Spleen (tissue), 11 donors: ENCODE data around the gene CSF2. TPM values are rescaled to one million over a fixed set of nuclear protein-coding genes. Genes with fewer than 3 reads are reported as not detected.
A peak's percentile ranks its signal among the peaks of the same experiment; 100 is the strongest.

Experiments used
- DNase-seq: peaks from one replicate; pipeline ENCODE4 v3.0.0-alpha.2; 2020
- H3K27ac ChIP-seq, 8 donors: fragments of 200-600 bp; sonication (generic) in 7 of 8; 1 replicate in 4 of 8; 2 replicates in 4 of 8; pipeline versions ENCODE4 v1.5.0 to v1.8.0; 2016 to 2021; ENCODE audit warnings: inconsistent platforms in 4 of 8, mild to moderate bottlenecking in 4 of 8, moderate library complexity in 1 of 8
- H3K27me3 ChIP-seq, 7 donors: fragments of 200-600 bp; sonication (generic) in 6 of 7; replicated peaks in 1 of 7; 1 replicate in 4 of 7; 2 replicates in 3 of 7; pipeline versions ENCODE4 v1.5.0 to v1.8.0; 2016 to 2021; ENCODE audit warnings: inconsistent platforms in 3 of 7, mild to moderate bottlenecking in 1 of 7
- H3K36me3 ChIP-seq, 6 donors: fragments of 200-600 bp; sonication (generic) in 5 of 6; 1 replicate in 4 of 6; 2 replicates in 2 of 6; pipeline versions ENCODE4 v1.5.0 to v1.8.0; 2016 to 2021; ENCODE audit warnings: inconsistent platforms in 2 of 6
- H3K4me1 ChIP-seq, 6 donors: fragments of 200-600 bp; sonication (generic) in 5 of 6; 1 replicate in 3 of 6; 2 replicates in 3 of 6; pipeline versions ENCODE4 v1.5.0 to v1.8.0; 2016 to 2021; ENCODE audit warnings: inconsistent platforms in 3 of 6
- H3K4me3 ChIP-seq, 8 donors: fragments of 200-600 bp; sonication (generic) in 7 of 8; 1 replicate in 4 of 8; 2 replicates in 4 of 8; pipeline versions ENCODE4 v1.5.0 to v1.8.0; 2016 to 2021; ENCODE audit warnings: inconsistent platforms in 4 of 8, mild to moderate bottlenecking in 4 of 8, moderate library complexity in 2 of 8
- H3K9me3 ChIP-seq, 8 donors: fragments of 200-600 bp; sonication (generic) in 7 of 8; 1 replicate in 4 of 8; 2 replicates in 4 of 8; pipeline versions ENCODE4 v1.5.0 to v1.8.0; 2016 to 2021; ENCODE audit warnings: inconsistent platforms in 4 of 8
- CTCF ChIP-seq, 11 experiments: fragments of 200-600 bp in 7 of 11; fragments of 450-650 bp in 4 of 11; sonication (generic) in 4 of 11; IDR thresholded peaks in 8 of 11; conservative IDR thresholded peaks in 3 of 11; 1 replicate in 7 of 11; 2 replicates in 4 of 11; pipeline versions ENCODE4 v1.4.0 to v1.8.0; 2016 to 2021; ENCODE audit warnings: antibody characterized with exemption in 11 of 11, inconsistent platforms in 4 of 11, mild to moderate bottlenecking in 1 of 11
- POLR2A ChIP-seq, 3 donors: fragments of 450-650 bp; IDR thresholded peaks; one replicate each; pipeline ENCODE4 v1.5.1; 2017; ENCODE audit warnings: antibody characterized with exemption in 3 of 3, mild to moderate bottlenecking in 1 of 3
- POLR2AphosphoS5 ChIP-seq, 3 donors: sonication (generic); formaldehyde crosslinking; IDR thresholded peaks; one replicate each; pipeline ENCODE4 v1.5.1; 2017; ENCODE audit warnings: antibody characterized with exemption in 3 of 3
- WGBS, 5 donors: extraction: QIAGEN DNeasy Blood & Tissue Kit in 3 of 5; methylation state at CpG; one replicate each; pipeline versions ENCODE4 v1.1.5 to v1.1.7; 2013 to 2018; 5-methylcytosine and 5-hydroxymethylcytosine counted together
- intact Hi-C: fragments of 100-400 bp; cut with DNase I; formaldehyde crosslinking; loops from one replicate; pipeline ENCODE4 v1.15.0; 2023; ENCODE audit warnings: low total_unique reads
- polyA plus RNA-seq, 3 donors: library from polyadenylated mRNA; stranded (reverse); fragments of 200-250 nt; gene quantifications; one replicate each; pipeline ENCODE4 v1.2.1, GENCODE V29; 2013
- total RNA-seq, 7 donors: library from RNA; depleted of rRNA in 3 of 7; stranded (reverse); fragments of >200 nt in 3 of 7; fragmentation: NEBNext Ultra II Directional in 4 of 7; extraction: Animal tissue kit (Norgen Biotek cat#: 25700) in 4 of 7; gene quantifications; one replicate each; pipeline versions ENCODE4 v1.1.0 to v1.2.1, GENCODE V29; 2016 to 2021
- donor health status: healthy with polysubstance abuse.
- donor health status: DM: no; HTN: no; CAD: no; lungs with moderate emphysema.
- donor health status: DM: no; HTN: no; CAD: no.
- donor health status: Bipolar disorder and iron deficiency.
- donor health status: healthy.
- donor health status: DM: no; HTN: no; CAD: no.
- donor health status: DM: yes; HTN: yes; CAD: no.

CSF2 gene
- total and polyA plus RNA-seq, 10 donors, result not detected

GRCh38 chr5:132064140-132064539 lies 9.4 kb upstream of the CSF2 start:
- TF ChIP-seq CTCF (IDR thresholded peaks at IDR 0.05 in 8 of 11, conservative IDR thresholded peaks at IDR 0.05 in 3 of 11) (no peak), POLR2AphosphoS5 (IDR thresholded peaks at IDR 0.05) (no peak), POLR2A (IDR thresholded peaks at IDR 0.05) (no peak)
- peaks cover 0 to 4% (median 0%) of the 10 kb centered on the region in 7 donors for H3K27me3 ChIP-seq
- intact Hi-C loops, result no loop called here
- 64 to 87% (median 77%) methylated on average over 3 to 5 of the region's 5 CpGs for WGBS, 5 donors
- DNase-seq, result peak; percentile 63
- no peaks in the 10 kb centered on the region for H3K9me3 ChIP-seq
- H3K36me3 ChIP-seq, result no peaks in the 10 kb centered on the region
- no peak overlapping the region for H3K27ac ChIP-seq
- H3K4me3 ChIP-seq, result no peak overlapping the region
- H3K4me1 ChIP-seq, result peaks cover 0 to 17% (median 5%) of the 10 kb centered on the region in 6 donors

- Histone ChIP-seq H3K36me3 (no peaks in the 10 kb centered on the region), H3K27me3 (peaks cover 0 to 4% (median 0%) of the 10 kb centered on the region in 7 donors), H3K4me1 (peaks cover 0 to 17% (median 5%) of the 10 kb centered on the region in 6 donors), H3K27ac (no peak overlapping the region), H3K4me3 (no peak overlapping the region), H3K9me3 (no peaks in the 10 kb centered on the region)
- intact Hi-C loops, result no loop called here
- peak; percentile 67 to 93 (median 85) for TF ChIP-seq CTCF (IDR thresholded peaks at IDR 0.05 in 8 of 11, conservative IDR thresholded peaks at IDR 0.05 in 3 of 11)
- no peak for TF ChIP-seq POLR2A (IDR thresholded peaks at IDR 0.05)
- 64 to 85% (median 74%) methylated on average over 5 to 11 of the region's 11 CpGs for WGBS, 5 donors
- DNase-seq, result peak; percentile 87
Observed at GRCh38 chr5:132064738-132065331, 8.8 kb upstream of the CSF2 start.

GRCh38 chr5:132065351-132065937 lies 8.1 kb upstream of the CSF2 start:
- Histone ChIP-seq H3K4me1 (peaks cover 0 to 17% (median 5%) of the 10 kb centered on the region in 6 donors), H3K4me3 (no peak overlapping the region), H3K27me3 (peaks cover 0 to 4% (median 0%) of the 10 kb centered on the region in 7 donors), H3K36me3 (no peaks in the 10 kb centered on the region), H3K27ac (no peak overlapping the region), H3K9me3 (no peaks in the 10 kb centered on the region)
- 45 to 60% (median 55%) methylated on average over 4 of the region's 4 CpGs for WGBS, 5 donors
- peak; percentile 83 for DNase-seq
- TF ChIP-seq POLR2AphosphoS5 (IDR thresholded peaks at IDR 0.05) (no peak), CTCF (IDR thresholded peaks at IDR 0.05 in 8 of 11, conservative IDR thresholded peaks at IDR 0.05 in 3 of 11) (peak in 10 of 11 experiments; percentile 11 to 58 (median 50)), POLR2A (IDR thresholded peaks at IDR 0.05) (no peak)
- intact Hi-C loops, result no loop called here

GRCh38 chr5:132065951-132066701 lies 7.5 kb upstream of the CSF2 start:
- no peaks in the 10 kb centered on the region for H3K9me3 ChIP-seq
- peak; percentile 76 for DNase-seq
- no peak overlapping the region for H3K27ac ChIP-seq
- 83 to 92% (median 92%) methylated on average over 13 of the region's 13 CpGs for WGBS, 5 donors
- no peaks in the 10 kb centered on the region for H3K36me3 ChIP-seq
- intact Hi-C loops, result no loop called here
- no peak overlapping the region for H3K4me3 ChIP-seq
- peaks cover 0 to 17% (median 5%) of the 10 kb centered on the region in 6 donors for H3K4me1 ChIP-seq
- TF ChIP-seq CTCF (IDR thresholded peaks at IDR 0.05 in 8 of 11, conservative IDR thresholded peaks at IDR 0.05 in 3 of 11), result no peak
- TF ChIP-seq POLR2AphosphoS5 (IDR thresholded peaks at IDR 0.05), result no peak
- no peak for TF ChIP-seq POLR2A (IDR thresholded peaks at IDR 0.05)
- H3K27me3 ChIP-seq, result peaks cover 0 to 4% (median 0%) of the 10 kb centered on the region in 7 donors
